Tibial artery (tissue), 4 donors: Measurements from ENCODE around the gene DCT.

Experiments
- DNase-seq, 2 donors: peaks; one replicate each; pipeline ENCODE4 v3.0.0-alpha.2; 2019
- H3K27ac ChIP-seq, 2 donors: fragments of 200-600 bp; sonication (generic) in 1 of 2; 1 replicate in 1 of 2; 2 replicates in 1 of 2; pipeline ENCODE4 v1.5.1; 2018 to 2019; ENCODE audit warnings: mild to moderate bottlenecking in 1 of 2
- H3K27me3 ChIP-seq, 2 donors: fragments of 200-600 bp; sonication (generic) in 1 of 2; one replicate each; pipeline versions ENCODE4 v1.5.1 to v1.6.0; 2016 to 2019
- H3K36me3 ChIP-seq, 3 donors: fragments of 200-600 bp; sonication (generic) in 2 of 3; one replicate each; pipeline ENCODE4 v1.5.1; 2016 to 2019; ENCODE audit warnings: mild to moderate bottlenecking in 2 of 3
- H3K4me1 ChIP-seq, 4 donors: fragments of 200-600 bp; sonication (generic) in 2 of 4; 1 replicate in 3 of 4; 2 replicates in 1 of 4; pipeline ENCODE4 v1.5.1; 2016 to 2019
- H3K4me3 ChIP-seq, 2 donors: fragments of 200-600 bp; sonication (generic) in 1 of 2; 1 replicate in 1 of 2; 2 replicates in 1 of 2; pipeline ENCODE4 v1.5.1; 2018 to 2019; ENCODE audit warnings: mild to moderate bottlenecking in 2 of 2
- H3K9me3 ChIP-seq, 3 donors: fragments of 200-600 bp; sonication (generic) in 1 of 3; one replicate each; pipeline ENCODE4 v1.5.1; 2016 to 2019
- CTCF ChIP-seq, 2 experiments: fragments of 200-600 bp in 1 of 2; fragments of 450-650 bp in 1 of 2; IDR thresholded peaks; one replicate each; pipeline ENCODE4 v1.5.1; 2017 to 2019; ENCODE audit warnings: antibody characterized with exemption in 2 of 2, mild to moderate bottlenecking in 1 of 2, moderate library complexity in 1 of 2
- intact Hi-C: fragments of 100-400 bp; cut with DNase I; formaldehyde crosslinking; loops from one replicate; pipeline ENCODE4 v1.15.0; 2023; ENCODE audit warnings: low total_unique reads

The DCT gene

GRCh38 chr13:94413598-94413944 lies 65.9 kb downstream of the DCT start:
- Histone ChIP-seq H3K9me3 (no peaks in the 10 kb centered on the region), H3K36me3 (no peaks in the 10 kb centered on the region), H3K4me1 (no peaks in the 10 kb centered on the region), H3K27me3 (no peaks in the 10 kb centered on the region), H3K27ac (no peak overlapping the region), H3K4me3 (no peak overlapping the region)
- intact Hi-C loops: no loop called here
- TF ChIP-seq CTCF (IDR thresholded peaks at IDR 0.05): no peak
- no peak for DNase-seq

- Histone ChIP-seq H3K4me3 (no peak overlapping the region), H3K27ac (no peak overlapping the region), H3K4me1 (no peaks in the 10 kb centered on the region), H3K36me3 (no peaks in the 10 kb centered on the region), H3K27me3 (no peaks in the 10 kb centered on the region), H3K9me3 (no peaks in the 10 kb centered on the region)
- intact Hi-C loops: no loop called here
- no peak for TF ChIP-seq CTCF (IDR thresholded peaks at IDR 0.05)
- no peak for DNase-seq
These were observed 66.4 kb downstream of the DCT start for GRCh38 chr13:94412870-94413597.

- H3K27ac ChIP-seq: no peak overlapping the region
- H3K4me1 ChIP-seq: no peaks in the 10 kb centered on the region
- H3K4me3 ChIP-seq: no peak overlapping the region
- DNase-seq: no peak
- no peaks in the 10 kb centered on the region for H3K27me3 ChIP-seq
- intact Hi-C loops: no loop called here
- no peak for TF ChIP-seq CTCF (IDR thresholded peaks at IDR 0.05)
- H3K36me3 ChIP-seq: no peaks in the 10 kb centered on the region
- no peaks in the 10 kb centered on the region for H3K9me3 ChIP-seq
These were observed 67.7 kb downstream of the DCT start for GRCh38 chr13:94411747-94412146.

GRCh38 chr13:94408314-94409036 lies 71.0 kb downstream of the DCT start:
- intact Hi-C loops: no loop called here
- Histone ChIP-seq H3K9me3 (no peaks in the 10 kb centered on the region), H3K27me3 (no peaks in the 10 kb centered on the region), H3K4me1 (no peaks in the 10 kb centered on the region), H3K27ac (no peak overlapping the region), H3K36me3 (peaks cover 0 to 5% (median 0%) of the 10 kb centered on the region in 3 donors), H3K4me3 (no peak overlapping the region)
- DNase-seq: no peak
- TF ChIP-seq CTCF (IDR thresholded peaks at IDR 0.05): no peak

- Histone ChIP-seq H3K4me1 (no peaks in the 10 kb centered on the region), H3K27ac (no peak overlapping the region), H3K27me3 (no peaks in the 10 kb centered on the region), H3K9me3 (no peaks in the 10 kb centered on the region), H3K36me3 (peaks cover 0 to 5% (median 0%) of the 10 kb centered on the region in 3 donors), H3K4me3 (no peak overlapping the region)
- no peak for DNase-seq
- intact Hi-C loops: no loop called here
- no peak for TF ChIP-seq CTCF (IDR thresholded peaks at IDR 0.05)
These were observed 78.6 kb downstream of the DCT start for GRCh38 chr13:94400874-94401273.
